ENCODE data around the gene DRD1.
"Not testable (repeated sequence)": the region's sequence is repeated elsewhere in the genome, so short reads cannot be mapped to it uniquely, and the experiment has no call there.

The DRD1 gene

DNA sequence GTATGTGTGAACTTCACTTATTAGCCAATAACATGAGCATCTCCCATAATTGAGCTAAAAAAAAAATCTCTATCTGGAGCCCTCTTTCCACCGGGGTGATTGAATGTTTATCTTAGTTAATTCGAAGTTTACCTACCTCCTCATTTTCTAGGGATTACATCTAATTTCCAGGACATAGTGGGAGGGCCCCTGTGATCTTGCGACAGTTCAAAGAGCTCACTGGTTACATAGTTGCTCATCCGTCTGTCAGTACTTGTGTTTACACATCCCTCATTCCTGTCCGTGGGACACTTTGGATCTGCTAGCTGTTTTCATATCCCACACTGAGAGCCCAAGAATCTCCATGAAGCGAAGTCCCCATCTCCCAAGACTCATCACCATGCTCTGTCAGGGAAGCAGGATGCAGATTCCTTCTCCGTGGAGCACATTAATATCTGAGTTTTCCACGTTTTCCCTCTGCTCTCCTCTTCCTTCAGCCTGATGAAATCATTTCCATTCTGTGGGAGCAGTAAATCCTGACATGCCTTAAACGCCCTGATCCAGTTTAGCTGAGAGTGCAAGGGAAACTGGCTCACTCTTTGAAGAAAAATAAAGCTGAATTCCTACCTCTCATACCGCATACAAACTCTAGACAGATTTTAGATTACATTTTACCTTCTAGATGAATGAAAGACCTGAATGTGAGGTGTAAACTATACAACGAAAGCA lies 24.2 kb upstream of the DRD1 start:
- DNase-seq: no peak

DNA sequence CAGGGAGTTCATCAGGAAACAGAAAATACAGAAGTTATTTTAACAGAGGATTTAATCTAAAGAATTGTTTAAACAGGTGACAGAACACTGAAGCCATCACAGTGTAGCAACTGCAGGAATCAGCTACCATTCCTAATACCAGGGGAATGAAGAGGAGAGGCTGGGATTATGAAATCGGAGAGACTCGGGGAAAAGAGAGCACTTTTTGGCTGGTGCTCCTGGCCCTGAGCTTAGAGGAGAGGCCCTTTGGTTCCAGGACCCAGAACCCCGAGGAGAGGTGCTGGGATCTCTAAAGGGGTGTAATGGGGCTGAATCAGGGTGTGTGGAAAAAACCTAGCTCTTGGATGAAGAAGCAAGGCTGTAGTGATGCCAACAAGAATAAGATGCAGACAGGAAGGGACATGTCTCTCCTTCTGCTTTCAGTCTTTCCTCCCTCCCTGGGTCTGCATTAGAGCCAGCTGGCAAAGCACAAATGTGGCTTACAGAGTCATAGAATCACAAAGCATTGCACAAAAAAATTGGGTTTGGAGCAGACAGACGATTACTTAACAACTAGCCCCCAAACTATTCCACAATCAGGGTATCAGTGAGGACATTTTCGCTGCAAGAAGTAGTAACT lies 22.8 kb upstream of the DRD1 start:
- no peak for DNase-seq

DNA sequence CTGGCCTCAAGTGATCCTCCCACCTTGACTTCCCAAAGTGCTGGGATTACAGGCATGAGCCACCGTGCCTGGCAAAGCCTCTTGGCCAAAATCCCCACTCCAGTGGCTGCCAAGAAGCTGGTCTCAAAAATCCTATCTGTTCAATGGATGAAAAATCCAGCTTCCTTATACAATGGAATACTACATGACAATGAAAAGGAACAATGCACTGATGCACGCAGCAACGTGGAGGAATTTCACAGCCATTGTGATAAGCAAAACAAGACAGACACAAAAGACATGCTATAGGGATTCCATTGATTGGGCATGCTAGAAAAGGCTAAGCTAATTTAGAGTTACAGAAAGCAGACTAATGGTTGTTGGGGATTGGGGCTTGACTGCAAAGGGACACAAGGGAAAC lies 21.3 kb upstream of the DRD1 start:
- DNase-seq: no peak

DNA sequence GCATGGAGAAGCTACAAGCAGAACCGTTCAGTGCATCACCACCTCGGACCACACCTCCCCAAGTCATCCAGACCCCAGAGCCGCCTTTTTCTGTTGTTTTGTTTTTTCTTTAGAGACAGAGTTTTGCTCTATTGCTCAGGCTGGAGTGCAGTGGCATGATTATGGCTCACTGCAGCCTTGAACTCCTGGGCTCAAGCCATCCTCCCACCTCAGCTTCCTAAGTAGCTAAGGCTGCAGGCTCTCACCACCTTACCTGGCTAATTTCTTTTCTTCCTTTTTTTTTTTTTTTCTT lies 20.9 kb upstream of the DRD1 start:
- DNase-seq: no peak

- DNase-seq: peak; percentile 45
Observed at GRCh38 chr5:175464074-175464941, 20.3 kb upstream of the DRD1 start.

DNA sequence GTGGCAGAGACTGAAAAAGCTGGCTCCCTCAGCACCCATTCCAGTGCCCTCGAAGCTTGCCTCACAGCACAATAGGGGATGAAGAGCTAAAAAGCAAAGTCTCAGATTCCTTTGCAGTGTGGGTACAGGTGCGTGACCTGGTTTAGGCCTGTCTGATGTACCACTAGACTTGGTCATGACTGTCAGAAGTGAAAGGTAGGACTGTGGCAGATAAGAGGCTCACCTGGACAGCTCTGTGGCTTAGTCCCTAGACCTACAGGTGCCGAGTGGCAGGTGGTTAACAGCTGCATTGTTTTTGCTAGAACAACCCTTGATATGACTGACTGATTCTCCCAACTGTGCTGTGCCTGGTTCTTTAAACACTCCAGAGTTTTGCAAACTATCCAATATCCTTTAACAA lies 19.7 kb upstream of the DRD1 start:
- peak; percentile 54 for DNase-seq

DNA sequence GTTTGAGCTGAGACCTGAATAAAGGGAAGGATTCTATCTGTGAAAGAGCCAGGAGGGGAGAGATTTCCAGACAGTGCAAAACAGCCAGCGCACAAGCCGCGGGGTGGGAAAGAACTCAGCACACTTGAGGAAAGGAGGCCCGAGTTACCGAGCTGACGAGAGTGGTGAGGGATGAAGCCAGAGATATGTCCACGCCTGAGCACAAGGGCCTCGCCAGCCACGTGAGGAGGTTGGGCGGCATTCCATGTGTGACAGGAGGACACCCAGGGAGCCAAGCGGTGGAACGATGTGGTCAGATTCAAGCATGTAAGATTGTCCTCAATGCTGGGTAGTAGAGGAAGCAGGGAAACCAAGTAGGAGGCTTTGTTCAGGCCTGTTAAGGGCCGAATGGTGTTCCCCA lies 17.4 kb upstream of the DRD1 start:
- no peak for DNase-seq

DNA sequence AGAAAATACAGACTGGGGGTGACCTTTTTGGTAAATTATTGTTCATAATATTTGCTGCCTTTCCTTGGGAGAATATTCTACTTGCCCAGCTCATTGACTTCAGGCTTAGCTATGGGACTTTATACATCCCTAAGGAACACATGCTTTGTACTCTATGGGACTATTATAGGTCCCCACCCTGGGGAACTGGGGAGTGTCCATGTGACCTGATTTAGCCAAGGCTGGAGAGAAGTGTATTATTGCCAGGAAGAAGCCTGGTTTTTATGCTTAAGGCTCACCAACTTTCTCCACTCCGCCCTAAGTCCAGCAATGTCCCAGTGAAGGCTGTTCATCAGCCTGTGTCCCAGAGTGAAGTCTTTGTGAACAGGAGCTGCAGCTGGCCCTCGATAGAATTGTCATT lies 16.6 kb upstream of the DRD1 start:
- no peak for DNase-seq

DNA sequence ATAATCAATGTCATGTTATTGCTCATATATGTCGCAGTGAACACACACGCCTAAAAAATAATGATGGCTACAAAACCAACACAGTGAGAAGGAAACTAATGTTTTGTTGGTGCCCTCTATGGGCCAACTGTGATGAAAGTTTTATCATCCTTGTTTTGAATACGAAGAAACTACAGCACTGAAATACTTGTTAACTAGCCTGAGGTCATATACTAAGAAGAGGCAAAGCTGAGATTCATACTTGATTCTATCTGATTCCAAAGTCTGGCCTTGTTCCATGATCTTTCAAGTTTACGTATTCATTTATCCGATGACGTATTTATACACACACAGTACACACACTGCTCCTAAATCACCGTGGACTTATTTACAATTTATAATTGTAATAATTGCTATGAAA lies 16.1 kb upstream of the DRD1 start:
- no peak for DNase-seq

GRCh38 chr5:175457466-175457865 lies 13.5 kb upstream of the DRD1 start:
- DNase-seq: no peak

GRCh38 chr5:175456105-175456742 lies 12.2 kb upstream of the DRD1 start:
- DNase-seq: no peak

- not testable (repeated sequence) for DNase-seq
Observed at GRCh38 chr5:175454338-175454737, 10.4 kb upstream of the DRD1 start.

GRCh38 chr5:175452166-175452565 lies 8.2 kb upstream of the DRD1 start:
- peak; percentile 3 for DNase-seq

DNA sequence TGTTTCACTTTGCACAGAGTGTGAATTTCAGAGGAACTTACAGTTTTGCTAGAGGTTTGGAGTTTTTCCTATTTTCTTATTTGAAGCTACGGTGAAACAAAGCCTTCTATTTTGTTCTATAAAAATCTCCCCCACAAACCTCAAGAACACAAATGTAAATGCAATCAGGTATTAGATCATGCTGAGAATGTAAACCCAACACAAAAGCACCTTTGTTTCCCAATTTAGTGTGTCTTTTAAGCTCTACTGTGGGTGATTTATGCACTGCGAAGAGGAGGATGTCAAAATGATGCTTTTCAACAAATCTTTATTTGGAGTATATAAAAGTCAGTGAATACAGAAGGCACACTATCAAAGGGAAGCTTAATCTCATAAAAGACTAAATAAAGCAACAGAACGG lies 4.3 kb upstream of the DRD1 start:
- no peak for DNase-seq

DNA sequence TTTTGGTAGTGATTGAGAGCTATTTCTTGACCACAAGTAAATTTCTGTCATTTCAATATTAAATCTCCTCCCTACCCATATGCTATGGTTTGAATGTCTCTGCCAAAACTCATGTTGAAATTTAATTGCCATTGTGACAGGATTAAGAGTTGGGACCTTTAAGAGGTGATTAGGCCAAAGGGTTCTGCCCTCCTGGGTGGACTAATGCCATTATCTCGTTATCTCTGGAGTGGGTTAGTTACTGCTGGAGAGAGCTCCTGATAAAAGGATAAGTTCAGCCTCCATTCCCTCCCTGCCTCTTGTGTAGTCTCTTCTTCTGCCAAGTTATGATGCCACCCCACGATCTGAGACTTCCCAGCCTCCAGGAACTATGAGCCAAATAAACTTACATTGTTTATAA lies 3.6 kb upstream of the DRD1 start:
- DNase-seq: no peak

DNA sequence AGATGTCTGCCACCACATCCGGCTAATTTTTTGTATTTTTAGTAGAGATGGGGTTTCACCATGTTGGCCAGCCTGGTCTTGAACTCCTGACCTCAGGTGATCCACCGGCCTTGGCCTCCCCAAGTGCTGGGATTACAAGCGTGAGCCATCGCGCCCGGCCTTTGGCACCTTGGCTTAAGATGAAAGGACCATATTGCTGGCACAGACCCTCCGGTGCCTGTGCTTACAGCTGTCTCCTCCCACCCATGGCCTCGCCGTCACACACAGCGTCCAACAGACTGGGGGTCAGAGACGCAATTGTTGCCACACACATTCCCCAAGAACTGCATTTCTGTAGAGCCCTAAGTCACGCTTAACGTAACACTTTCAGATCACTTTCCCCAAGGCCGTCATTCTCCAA lies 2.4 kb upstream of the DRD1 start:
- DNase-seq: not testable (repeated sequence)

DNA sequence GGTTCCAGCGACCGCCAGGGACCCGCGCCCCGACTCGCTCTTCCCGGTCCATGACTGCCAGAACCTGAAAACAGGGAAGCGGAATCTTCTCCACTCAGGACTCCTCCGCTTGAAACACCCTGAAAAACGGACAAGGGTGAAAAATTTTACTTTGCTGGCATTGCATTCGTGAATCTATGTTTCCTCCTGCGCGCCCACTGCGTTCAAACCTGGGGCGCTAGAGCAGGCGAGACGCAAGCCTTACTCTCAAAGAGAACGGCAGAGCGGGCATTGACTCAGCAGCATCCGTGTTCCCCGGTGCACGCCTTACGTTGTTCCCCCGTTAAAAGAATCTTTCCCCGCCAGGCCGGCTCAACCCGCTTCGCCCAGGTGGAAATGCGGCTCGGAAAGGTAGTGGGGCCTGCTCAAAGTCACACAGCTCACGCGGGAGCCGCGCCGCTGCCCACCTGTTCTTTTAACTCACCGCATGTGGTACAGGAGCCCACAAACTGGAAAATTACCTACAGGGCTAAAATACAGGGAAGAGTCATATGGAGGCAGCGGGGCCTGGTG lies 999 bp upstream of the DRD1 start:
- DNase-seq: no peak

DNA sequence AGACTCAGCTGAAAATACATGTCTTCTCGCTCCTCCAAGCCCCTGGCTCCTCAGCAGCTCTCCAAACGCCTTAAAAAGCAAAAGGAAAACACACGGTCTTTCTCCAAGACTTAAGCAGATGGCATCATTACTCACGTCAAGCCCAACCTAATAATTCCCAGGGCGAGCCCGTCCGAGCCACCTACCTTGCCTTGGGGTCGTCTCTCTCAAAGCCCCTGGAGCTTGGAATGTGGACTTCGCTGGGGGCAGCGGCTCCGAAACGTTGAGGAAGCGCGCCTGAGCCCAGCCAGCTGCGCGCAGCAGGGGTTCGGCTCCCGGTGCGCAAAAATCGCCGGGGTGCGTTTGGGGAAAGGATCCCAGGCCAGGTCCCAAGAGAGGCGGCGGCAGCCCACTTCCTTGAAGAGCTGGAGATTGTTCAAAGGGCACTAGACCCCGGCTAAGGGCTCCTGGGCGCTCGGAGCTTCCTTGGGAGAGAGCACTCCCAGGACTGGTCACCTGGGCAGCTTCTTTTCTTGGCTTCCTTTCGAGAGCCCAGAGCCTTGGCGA lies 395 bp downstream of the DRD1 start:
- DNase-seq: no peak

DNA sequence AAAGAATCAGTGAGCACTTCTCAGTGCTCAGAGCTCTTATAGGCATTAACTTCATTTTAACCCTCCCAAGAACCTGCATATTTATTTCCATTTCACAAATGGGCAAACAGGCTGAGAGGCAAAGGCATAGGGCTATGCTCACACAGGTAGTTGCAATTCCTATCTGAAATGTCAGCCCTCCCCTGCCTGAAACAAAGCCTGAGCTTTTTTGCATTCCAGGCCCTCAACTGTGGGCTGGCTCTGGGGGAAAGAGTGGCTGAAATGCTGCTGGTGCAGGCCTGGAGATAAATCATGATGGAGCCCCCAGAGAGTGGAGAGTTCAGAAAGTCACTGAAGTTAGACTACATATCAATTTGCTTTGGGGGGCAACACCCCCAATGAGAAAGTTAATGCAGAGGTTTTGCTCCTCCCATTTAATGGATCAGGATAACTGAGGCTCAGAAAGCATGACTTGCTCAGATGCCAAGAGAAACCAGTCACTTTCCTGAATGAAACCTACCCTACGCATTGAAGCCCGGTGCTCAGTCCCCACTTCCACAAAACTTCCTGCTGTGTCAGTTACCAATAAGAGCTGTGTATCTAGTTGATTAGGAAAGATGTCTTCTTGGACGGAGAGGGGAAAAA lies 5.6 kb downstream of the DRD1 start:
- no peak for DNase-seq

GRCh38 chr5:175436359-175436758 lies 7.6 kb downstream of the DRD1 start:
- DNase-seq: no peak

- no peak for DNase-seq
Observed at GRCh38 chr5:175434800-175435199, 9.2 kb downstream of the DRD1 start.

DNA sequence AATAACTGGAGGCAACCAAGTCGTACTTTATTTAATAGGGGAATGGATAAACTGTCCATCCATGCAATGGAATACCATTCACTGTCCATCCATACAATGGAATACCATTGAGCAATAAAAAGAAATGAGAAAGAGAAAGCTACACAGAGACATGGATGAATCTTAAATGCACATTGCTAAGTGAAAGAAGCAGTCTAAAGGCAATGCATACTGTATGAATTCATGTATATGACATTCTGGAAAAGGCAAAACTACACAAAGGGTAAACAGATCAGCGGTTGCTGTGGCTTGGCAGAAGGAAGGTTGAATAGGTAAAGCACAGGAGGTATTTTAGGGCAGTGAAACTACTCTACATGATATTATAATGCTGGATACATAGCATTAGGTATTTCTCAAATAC lies 16.2 kb downstream of the DRD1 start:
- DNase-seq: no peak

GRCh38 chr5:175424594-175424993 lies 19.4 kb downstream of the DRD1 start:
- DNase-seq: not testable (repeated sequence)
